HTR-8/SVneo (cell line): Measurements from ENCODE around the gene HIVEP2.

Experiments used
- DNase-seq: peaks from one replicate; pipeline ENCODE4 v3.0.0; 2011; ENCODE audit warnings: low spot score, mixed read lengths; ENCODE audit not compliant: insufficient read length
- FAIRE-seq: peaks from 2 replicates; lab custom pipeline; 2011; peaks lifted over from hg19 to GRCh38; lab: Jason Lieb, UNC

HIVEP2 gene

GRCh38 chr6:142848976-142849375, 96.0 kb downstream of the HIVEP2 start:
- FAIRE-seq (no peak), DNase-seq (no peak)

DNA sequence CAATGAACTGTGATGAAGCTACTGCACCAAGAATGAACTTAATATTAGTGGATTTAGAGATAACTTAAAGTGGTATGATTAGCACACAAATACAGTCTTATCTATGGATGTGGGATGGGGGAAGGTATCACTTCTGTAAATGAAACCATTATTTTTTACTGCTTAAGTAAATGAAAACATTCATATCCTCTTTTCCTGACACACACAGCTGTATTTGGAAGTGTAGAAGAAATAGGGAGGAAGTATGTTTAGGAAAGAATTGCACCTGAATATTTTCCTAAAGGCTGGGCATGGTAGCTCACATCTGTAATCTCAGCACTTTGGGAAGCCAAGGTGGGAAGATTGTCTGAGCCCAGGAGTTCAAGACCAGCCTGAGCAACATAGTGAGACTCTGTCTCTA, 96.8 kb downstream of the HIVEP2 start:
- no peak for FAIRE-seq
- no peak for DNase-seq

DNA sequence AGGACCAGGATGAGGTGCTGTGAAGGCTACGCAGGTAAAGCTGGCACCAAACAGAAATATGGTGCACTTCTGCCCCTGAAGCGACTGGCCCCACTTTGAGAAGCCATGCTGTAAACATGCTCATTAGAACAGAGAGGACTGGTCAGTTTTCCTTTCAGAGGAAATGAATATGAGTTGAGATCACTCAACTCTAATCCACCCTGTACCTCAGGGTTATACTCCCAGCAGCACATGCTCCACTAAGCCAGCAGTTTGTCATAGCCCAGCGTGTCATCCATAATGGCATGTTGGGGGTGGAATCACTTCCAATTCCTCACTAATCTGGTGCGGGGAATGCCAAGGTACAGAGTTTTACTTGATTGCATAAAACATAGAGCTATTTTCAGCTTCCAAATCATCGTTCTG, 98.1 kb downstream of the HIVEP2 start:
- DNase-seq (peak; percentile 56), FAIRE-seq (peak; percentile 86)

- no peak for DNase-seq
- no peak for FAIRE-seq
Measured at GRCh38 chr6:142846459-142846831, 98.5 kb downstream of the HIVEP2 start.

DNA sequence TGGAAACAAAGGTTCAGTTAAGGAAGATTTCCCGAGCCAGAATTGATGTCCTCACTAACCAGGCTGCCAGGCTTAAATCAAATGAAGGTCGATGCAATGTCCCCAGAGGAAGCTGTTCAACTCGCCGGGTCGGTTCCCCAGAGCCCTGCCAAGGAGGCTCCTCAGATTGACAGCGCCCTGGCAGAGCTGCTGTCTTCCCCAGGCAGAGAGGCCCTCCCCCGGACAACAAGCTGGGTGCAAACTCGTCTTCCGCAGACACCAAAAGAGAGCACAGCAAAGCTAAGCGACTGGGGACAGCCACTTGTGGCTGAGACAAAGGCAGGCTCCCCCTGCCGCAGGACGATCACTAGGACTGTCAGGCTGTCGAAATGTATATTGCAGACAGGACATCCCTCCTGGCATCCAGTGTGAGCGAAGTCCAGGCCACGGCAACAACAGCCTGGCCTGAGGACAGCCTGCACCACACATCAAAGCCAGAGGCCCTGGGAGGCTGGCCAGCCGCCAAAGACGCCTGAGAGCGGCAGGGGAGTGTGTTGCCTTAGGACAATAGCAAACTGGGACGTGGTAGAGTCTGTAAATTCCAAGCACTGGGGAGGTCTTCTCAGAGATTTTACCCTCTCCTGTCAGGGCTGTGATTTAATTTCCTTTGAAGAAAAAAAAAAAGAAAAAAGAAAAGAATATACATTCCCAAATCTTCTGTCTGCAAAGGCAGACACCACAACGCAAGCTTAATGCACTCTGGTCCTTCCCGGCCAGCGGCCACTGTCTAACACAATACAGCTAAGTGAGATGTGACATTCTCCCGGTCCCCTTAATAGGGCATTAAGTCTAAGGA, 99.1 kb downstream of the HIVEP2 start:
- FAIRE-seq (peak; percentile 51), DNase-seq (peak; percentile 40)

- FAIRE-seq, result no peak
- DNase-seq, result no peak
Measured at GRCh38 chr6:142845143-142845571, 99.8 kb downstream of the HIVEP2 start.

DNA sequence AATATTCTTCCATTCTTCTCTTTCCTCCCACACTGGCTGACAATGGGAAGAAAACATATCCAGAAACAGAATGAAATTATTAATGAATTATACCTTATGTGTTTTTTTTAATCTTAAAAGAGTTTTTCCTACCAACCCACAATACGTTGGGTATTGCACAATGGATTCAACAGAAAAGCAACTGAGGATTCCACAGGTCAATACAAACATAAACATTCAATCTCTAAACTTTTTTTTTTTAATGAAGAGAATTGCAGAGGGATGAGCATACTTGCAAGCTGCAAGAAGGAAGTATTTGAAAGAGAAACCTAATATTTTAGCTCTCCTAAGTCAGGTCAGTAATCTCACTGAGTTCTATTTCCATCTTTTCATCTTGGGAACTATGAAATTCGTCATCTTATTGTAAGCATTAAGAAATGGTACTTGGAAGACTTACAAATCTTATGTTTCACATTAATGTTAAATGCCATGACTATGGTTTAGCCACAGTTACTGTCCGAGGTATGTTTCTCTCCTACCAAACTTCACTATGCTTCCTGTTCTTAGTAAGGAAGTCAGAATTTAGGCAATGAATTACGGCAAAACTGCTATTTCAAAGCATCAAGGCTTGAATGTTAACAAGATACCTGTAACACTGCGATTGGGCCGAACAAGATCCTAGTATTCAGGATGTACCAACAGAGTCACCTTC, 100.8 kb downstream of the HIVEP2 start:
- no peak for FAIRE-seq
- no peak for DNase-seq

GRCh38 chr6:142843361-142843760, 101.6 kb downstream of the HIVEP2 start:
- FAIRE-seq (no peak), DNase-seq (no peak)

- DNase-seq, result no peak
- no peak for FAIRE-seq
Measured at GRCh38 chr6:142842418-142843261, 102.3 kb downstream of the HIVEP2 start.

DNA sequence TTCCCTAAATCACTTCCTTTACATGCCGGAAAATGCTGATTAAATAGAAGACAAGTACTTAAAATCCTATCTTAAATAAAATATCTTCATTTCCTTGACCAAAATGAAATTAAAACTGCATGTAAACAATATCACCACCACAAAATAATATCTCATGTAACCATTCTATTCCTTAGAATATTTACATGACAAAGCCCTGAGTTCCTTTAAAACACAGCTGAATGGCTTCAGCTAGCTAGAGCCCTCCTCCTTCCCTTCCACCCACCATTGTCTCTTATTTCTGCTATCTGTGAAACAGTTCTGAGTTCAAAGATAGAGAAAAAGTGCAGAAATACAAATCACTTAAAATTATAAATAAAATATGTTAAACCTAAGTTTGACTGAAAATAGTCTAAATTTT, 103.1 kb downstream of the HIVEP2 start:
- FAIRE-seq, result no peak

DNA sequence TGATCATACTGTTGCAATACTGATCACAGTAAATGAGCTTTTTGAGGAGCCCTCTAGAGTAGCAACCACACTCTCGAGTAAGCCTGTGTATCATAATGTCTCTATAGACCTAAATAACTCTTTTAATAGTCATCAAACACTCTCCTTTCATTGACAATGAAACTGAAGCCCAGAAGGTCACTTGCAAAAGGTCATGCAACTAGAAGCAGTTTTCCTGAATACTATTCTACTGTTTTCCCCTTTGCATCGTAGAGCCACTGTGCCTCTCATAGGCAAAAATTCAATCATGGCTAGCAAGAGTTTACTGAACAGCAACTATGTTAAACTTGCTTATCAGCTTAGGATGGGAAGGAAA, 105.3 kb downstream of the HIVEP2 start:
- FAIRE-seq, result no peak
- no peak for DNase-seq

More for the DNA sequence above, 103.1 kb downstream of the HIVEP2 start:
- DNase-seq, result no peak

GRCh38 chr6:142838821-142839685, 105.9 kb downstream of the HIVEP2 start:
- FAIRE-seq (no peak), DNase-seq (no peak)

- DNase-seq (no peak), FAIRE-seq (no peak)
Measured at GRCh38 chr6:142835787-142836535, 109.0 kb downstream of the HIVEP2 start.

GRCh38 chr6:142834853-142835252, 110.1 kb downstream of the HIVEP2 start:
- FAIRE-seq (no peak), DNase-seq (no peak)

DNA sequence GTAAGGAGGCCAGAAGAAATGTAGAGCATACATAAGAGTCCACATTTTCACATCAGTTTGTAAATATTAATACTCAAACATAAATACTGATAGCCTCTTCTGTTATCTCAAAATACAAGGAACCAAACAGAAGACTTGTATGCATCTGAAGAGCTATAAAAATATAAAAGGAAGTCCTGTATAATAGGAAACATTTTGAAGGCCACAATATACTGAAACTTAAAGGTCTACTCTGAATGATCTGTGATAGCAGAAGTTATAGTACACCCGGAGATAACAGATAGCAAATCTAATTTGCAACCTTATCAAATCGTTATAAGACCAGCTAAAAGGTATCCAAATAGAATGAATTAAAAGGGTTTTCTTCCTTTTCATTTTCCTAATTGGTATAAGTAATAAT, 111.2 kb downstream of the HIVEP2 start:
- DNase-seq (no peak), FAIRE-seq (no peak)

DNA sequence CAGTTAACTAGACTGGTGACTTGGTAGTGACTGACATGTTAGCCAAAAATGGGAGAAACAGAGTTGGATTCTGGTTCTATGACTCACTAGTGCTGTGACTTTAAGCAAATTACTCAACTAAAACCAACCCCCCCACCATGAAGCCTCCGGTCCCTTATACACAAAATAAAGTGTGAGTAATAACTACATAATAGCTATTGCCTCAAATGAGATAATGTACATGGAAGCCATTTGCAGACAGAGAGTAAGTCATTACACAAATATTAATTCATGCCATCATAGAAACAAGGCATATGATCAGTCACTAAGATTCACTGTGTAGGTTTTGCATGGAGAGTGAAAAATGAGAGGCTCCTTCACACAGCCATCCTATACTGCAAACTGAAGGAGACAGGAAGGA, 111.9 kb downstream of the HIVEP2 start:
- DNase-seq (no peak), FAIRE-seq (no peak)

GRCh38 chr6:142830807-142831206, 114.2 kb downstream of the HIVEP2 start:
- no peak for FAIRE-seq
- DNase-seq, result no peak

- no peak for FAIRE-seq
Measured at GRCh38 chr6:142830116-142830710, 114.8 kb downstream of the HIVEP2 start.

GRCh38 chr6:142829556-142829955, 115.4 kb downstream of the HIVEP2 start:
- no peak for FAIRE-seq
- DNase-seq, result no peak

More at GRCh38 chr6:142830116-142830710, 114.8 kb downstream of the HIVEP2 start:
- DNase-seq, result no peak
